Suppressor macrophage (primary cell): Measurements from ENCODE around the gene RNF17.
A peak's percentile ranks its signal among the peaks of the same experiment; 100 is the strongest.
"Not testable (repeated sequence)": the region's sequence is repeated elsewhere in the genome, so short reads cannot be mapped to it uniquely, and the experiment has no call there.

Source experiments
- DNase-seq, 4 experiments: peaks; one replicate each; pipeline ENCODE4 v3.0.0-alpha.2; 2020 to 2022
- total RNA-seq, 17 experiments: gene quantifications; one replicate each; lab custom pipeline; 2026; ENCODE audit warnings: mixed read lengths in 6 of 17, inconsistent platforms in 3 of 17; lab: John Stamatoyannopoulos, UW

The RNF17 gene, protein sequence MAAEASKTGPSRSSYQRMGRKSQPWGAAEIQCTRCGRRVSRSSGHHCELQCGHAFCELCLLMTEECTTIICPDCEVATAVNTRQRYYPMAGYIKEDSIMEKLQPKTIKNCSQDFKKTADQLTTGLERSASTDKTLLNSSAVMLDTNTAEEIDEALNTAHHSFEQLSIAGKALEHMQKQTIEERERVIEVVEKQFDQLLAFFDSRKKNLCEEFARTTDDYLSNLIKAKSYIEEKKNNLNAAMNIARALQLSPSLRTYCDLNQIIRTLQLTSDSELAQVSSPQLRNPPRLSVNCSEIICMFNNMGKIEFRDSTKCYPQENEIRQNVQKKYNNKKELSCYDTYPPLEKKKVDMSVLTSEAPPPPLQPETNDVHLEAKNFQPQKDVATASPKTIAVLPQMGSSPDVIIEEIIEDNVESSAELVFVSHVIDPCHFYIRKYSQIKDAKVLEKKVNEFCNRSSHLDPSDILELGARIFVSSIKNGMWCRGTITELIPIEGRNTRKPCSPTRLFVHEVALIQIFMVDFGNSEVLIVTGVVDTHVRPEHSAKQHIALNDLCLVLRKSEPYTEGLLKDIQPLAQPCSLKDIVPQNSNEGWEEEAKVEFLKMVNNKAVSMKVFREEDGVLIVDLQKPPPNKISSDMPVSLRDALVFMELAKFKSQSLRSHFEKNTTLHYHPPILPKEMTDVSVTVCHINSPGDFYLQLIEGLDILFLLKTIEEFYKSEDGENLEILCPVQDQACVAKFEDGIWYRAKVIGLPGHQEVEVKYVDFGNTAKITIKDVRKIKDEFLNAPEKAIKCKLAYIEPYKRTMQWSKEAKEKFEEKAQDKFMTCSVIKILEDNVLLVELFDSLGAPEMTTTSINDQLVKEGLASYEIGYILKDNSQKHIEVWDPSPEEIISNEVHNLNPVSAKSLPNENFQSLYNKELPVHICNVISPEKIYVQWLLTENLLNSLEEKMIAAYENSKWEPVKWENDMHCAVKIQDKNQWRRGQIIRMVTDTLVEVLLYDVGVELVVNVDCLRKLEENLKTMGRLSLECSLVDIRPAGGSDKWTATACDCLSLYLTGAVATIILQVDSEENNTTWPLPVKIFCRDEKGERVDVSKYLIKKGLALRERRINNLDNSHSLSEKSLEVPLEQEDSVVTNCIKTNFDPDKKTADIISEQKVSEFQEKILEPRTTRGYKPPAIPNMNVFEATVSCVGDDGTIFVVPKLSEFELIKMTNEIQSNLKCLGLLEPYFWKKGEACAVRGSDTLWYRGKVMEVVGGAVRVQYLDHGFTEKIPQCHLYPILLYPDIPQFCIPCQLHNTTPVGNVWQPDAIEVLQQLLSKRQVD (N-terminal part only)
- 0 to 3.4 (median 0.21) reads per million in 17 experiments for total RNA-seq

DNA sequence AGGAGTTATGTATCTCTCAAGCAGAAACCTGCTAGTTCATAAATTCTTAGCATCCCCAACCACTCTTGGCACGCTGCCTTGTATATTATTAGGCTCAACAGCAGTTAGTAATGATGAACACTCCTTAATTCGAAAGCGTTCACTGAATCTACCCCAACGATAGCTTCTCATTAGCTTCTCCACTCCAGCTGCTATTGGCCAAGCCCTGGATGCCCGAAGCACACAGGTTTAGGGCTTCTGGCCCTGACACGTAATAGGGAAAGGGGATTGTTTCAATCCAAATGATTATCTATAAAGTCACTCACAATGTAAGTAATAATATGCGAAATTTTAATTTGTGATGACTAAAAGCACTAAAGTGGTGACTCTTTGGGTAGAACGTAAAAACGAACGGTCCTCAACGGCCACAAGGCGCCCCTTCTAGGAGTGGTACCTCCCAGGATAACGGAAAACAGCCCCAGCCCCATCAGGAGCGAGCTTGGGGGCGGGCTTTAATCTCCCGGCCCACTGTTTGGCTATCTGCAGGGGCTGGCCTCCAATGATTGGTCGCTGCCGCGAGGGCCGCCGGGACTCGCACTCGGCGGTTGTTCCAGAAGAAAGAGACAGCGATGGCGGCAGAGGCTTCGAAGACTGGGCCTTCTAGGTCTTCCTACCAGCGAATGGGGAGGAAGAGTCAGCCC lies at the start of gene RNF17:
TSS of gene RNF17 (plus strand) at position 574 of the 680 bp plus-strand sequence. CDS start at position 609, 35 bp downstream.
- no peak for DNase-seq

DNA sequence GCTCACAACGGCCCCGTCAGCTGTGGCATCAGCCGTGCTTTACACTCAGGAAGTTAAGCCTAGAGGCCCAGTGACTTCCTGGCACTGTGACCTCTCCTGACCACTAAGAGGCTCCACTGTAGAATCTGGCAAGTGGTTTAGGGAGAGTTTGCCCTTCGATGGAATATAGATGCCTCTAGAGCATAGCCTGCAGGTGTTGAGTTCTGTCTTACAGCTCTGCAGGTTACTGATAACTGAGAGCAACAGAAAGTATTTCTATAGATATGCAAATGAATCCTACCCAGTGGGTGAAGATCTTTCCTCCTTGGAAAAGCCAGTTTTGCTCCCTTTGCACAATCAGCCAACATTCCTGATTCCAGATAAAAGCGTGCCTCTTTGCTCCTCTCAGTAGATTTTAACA lies 48.0 kb upstream of the RNF17 start:
- DNase-seq = peak in 2 of 4 experiments; percentile 10 to 18

DNA sequence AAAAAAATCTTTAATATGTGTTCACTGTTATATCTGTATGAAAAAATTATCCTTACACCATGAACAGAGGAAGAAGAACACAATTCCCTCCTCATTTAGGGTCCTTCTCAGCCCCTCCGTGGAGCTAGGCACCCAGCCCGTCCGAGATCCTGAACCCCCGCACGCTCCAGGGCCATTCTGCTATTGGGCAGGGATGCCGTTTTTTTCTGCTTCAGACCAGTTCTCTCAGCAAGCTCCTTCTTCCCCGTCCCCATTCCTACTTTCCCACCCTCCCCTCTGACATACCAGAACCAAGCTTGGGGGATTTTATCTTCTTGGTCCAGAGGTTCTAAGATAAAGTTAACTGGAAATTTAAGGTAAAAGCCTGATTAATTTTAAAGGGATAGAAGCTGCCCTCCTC lies 47.5 kb upstream of the RNF17 start:
- no peak for DNase-seq

DNA sequence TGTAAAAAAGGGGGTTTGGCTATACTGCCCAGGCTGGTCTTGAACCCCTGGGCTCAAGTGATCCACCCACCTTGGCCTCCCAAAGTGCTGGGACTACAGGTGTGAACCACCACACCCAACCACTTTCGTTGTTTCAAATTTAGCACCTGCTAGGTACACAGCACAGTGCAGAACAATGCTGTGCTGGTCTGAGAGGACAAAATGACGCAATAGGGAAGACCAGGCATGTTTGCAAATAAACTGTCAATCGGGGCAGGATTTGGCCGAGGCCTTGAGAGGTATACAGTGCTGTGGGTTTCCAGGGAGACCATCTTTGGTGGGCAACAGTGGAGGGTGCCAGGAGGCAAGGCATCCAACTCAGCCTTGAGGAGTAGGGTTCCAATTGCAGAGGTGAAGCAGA lies 46.8 kb upstream of the RNF17 start:
- DNase-seq = no peak

DNA sequence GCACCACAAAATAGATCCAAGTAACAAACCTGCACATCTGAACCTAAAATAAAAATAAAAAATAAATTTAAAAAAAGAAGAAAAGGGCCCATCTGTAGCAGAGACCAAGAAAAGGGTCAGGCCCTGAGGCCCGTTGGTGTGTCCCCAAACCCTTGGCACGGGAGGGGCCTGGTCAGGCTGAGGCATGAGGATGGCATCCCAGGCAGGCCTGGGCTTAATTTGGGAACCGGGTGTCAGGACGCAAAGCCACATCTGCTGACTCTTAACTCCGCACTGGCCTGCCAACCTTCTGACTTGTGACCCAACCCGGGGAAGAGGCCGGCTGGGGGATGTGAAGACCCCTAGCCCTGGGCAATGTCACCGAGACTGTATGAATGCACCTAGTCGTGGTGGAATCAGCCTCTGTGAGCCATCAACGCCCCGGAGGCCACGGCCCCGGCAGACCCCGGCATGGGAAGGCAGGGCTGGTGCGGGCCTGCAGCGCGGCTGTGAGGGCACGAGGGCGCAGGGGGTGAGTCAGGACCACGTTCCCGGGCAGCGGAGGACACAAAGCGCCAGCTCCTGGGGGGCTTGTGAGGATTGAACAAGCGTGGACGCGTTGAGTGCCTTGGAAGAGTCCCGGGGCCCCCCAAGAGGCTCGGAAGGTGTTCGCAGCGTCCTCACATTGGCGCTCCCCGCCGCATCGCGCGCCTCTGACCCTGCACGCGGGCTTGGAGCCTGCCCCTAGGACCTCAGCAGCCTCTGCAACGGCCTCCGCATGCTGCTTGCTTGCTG lies 45.6 kb upstream of the RNF17 start:
- no peak for DNase-seq

DNA sequence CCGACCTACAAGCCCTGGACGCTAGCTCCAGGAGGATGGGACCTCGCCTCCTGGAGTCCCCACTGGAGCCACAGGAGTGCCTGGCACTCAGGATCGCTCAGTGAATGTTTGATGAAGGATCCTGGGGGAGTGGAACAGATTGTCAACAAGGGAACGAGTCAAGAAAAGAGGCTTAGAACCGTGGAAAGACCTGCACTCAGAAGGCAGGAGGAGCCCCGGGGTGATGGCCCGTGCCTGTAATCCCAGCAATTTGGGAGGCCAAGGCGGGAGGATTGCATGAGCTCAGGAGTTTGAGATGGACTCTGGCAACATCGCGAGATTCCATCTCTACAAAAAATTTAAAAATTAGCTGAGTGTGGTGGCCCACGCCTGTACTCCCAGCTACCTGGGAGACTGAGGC lies 44.8 kb upstream of the RNF17 start:
- no peak for DNase-seq

DNA sequence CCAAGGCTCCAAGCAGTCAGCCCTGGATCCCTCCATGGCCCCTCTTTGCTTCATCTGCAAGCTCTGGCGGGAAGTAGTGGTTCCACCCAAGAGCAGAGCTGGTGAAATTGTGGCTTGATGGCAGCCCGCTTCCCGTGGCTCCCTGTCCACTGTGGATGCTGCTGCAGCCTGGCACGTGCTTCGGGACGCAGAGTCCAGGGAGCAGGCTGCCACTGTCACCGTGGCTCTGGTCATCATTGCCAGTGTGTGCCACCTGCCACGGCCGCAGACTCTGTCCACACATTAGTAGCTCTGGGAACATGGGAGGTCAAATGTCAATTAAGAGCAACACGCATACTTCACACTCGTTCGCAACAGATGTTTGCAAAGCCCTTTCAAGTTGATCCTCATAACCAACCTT lies 40.8 kb upstream of the RNF17 start:
- DNase-seq = no peak

DNA sequence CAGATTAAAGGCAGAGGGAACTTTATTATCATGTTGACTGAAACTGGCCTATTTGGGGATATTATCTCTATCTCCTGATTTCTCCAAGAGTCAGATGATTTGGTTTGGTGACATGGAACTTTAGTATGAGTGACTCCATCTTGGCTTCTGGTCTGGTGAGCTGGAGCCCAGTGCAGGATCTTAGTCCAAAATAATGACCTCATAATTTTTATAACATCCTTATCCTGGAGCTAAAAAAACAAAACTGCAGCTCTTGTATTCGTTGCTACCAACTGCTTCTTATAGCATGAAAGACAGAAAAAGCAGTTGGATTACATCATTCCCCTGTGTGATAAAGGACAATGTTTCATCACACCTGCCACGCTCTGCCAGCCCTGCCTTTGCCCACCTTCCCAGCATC lies 39.3 kb upstream of the RNF17 start:
- DNase-seq = no peak

DNA sequence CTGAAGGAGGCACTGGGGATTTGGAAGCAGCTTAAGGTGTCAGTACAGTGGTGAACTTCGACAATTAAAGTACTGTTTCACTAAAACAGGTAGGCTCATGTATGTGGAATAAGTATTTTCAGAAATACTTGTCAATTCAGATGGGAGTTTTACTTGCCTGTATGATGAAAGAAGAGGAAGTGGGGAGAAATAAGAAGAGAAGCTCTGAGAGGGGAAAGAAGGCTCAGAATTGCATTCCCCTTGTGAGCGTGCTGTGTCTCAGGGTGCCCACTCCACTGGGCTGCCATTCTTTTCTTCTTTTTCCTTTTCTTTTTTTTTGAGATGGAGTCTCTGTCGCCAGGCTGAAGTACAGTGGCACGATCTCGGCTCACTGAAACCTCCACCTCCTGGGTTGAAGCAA lies 38.6 kb upstream of the RNF17 start:
- DNase-seq = no peak

DNA sequence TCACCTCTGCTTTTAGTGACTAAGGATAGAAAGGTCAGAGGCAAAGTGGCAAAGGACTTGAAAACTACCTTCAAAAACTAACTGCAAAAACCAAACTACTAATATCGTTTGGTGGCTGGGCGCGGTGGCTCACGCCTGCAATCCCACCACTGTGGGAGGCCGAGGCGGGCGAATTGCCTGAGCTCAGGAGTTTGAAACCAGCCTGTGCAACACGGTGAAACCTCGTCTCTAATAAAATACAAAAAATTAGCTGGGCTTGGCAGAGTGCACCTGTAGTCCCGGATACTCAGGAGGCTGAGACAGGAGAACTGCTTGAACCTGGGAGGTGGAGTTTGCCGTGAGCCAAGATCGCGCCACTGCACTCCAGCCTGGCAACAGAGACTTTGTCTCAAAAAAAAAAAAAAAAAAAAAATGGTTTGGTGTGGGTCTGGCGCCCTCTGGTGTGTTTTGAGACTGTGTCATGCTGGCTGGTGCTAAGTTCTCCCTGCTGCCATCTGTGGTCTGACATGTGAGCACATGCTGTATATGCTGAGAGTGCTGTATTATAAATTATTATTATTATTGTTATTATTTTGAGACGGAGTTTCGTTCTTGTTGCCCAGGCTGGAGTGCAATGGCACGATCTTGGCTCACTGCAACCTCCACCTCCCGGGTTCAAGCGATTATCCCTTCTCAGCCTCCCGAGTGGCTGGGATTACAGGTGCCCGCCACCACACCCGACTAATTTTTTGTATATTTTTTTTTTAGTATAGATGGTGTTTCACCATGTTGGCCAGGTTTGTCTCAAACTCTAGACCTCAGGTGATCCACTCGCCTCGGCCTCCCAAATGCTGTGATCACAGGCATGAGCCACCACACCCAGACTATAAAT lies 36.0 kb upstream of the RNF17 start:
- DNase-seq = peak; percentile 81 to 89 (median 86)

DNA sequence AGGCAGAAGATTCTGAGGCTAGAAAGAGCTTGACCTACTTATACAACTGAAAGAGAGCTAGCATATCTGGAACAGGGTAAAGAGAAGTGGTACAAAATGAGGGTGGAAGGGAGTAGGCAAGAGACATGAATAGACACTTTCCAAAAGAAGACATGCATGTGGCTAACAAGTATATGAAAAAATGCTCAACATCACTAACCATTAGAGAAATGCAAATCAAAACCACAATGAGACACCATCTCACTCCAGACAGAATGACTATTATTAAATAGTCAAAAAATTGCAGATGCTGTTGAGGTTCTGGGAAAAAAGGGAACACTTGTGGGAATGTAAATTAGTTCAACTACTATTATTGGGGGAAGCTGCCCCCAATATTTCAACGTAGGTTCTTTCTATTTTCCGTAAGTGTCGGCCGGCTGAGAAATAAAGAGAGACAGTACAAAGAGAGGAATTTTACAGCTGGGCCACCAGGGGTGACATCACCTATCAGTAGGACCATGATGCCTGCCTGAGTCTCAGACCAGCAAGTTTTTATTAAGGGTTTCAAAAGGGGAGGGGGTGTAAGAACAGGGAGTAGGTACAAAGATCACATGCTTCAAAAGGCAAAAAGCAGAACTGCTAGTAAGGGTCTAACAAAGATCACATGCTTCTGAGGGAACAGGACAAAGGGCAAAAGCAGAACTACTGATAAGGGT lies 32.9 kb upstream of the RNF17 start:
- DNase-seq = not testable (repeated sequence)

DNA sequence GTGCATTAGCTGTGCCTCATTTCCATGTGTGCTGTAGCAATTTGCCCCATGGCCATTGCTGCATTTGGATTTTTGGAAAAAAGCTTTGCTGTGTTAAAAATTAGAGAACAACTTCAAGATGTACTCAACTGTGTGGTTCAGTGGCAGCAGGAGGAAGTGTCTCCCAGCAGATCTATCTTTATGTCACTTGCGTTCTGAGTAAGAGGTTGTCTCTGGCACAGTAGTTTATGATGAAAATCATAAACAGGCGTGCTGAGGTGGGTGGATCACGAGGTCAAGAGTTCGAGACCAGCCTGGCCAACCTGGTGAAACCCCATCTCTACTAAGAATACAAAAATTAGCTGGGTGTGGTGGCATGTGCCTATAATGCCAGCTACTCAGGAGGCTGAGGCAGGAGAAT lies 29.0 kb upstream of the RNF17 start:
- peak; percentile 14 to 58 (median 22) for DNase-seq

DNA sequence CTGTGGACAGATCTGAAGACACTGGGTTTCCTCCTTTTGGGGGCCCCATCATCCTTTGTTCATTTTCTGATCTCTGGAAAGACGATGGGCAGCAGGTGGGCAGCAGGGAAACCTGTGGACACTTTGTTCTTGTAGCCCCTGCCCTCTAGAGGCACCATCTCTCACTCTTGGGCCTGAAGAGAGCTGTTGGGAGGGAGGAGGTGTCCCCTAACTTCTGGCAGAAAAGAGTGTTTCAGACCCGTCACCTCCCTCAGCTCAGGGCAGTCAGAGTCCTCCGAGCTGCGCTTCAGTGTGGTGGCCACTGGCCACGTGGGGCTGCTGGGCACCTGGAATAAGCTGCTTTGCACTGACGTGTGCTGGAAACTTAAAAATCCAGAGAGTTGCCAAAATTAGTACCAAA lies 26.9 kb upstream of the RNF17 start:
- no peak for DNase-seq

DNA sequence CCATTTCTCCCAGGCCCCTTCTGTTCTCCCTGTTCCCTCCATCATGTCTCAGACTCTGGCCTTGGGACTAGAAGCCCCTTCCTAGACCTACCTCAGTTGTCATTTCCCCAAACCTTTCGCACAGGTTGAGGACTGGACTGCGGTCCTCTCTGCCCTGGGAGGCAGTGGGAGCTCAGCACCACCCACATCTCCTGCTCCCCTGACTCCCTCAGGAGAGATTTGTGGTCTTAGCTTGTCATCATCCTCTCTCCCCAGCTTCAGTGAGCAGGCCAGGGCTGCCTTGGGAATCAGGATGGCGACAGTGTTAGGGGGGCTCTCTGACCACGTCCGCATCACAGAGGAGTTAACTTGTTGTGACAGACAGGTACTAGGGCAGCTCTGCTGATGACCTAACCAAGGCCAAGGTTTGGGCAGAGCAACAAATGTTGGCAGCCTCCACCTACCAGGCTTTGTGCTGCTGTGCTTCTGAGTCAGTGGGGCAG lies 25.6 kb upstream of the RNF17 start:
- no peak for DNase-seq

DNA sequence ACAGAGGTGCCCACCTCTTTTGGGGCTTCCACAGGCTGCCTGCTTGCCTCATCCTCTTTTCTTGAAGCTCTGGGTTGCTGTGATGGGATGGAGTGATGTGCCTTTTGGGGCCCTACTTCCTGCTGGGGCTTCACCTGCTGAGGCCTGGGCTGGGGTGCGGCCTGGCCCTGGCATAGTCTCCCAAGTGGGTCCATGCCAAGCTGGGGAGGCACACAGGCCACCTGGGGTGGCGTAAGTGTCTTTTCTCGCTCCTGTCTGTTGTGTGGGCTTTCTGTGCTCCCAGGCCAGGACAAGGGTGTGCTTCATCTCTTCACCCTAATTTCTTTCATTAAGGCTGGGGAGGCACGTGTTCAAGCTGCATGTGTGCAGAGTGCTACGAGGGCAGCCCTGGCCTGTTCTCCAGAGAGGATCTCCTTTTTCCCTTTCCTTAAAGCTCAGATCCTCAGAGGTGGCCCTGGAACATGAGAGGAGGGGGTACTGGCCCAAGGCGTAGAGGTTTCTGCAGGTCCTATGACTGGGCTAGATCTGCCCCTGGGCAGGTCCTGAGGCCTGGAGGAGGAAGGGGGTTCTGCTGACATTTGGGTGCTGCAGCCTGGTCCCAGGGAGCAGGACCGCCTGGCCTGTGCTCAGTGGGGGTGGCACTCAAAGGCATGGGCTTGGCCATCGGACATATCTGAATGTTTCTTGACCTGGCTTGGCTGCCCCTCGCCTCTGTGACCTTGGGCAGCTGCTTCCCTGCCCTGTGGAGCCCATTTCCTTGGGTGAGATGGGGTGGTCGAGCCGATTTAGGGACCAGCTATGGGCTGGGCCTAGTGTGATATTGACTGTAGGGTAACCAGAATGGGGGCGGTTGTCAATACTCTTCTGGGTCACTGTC lies 23.7 kb upstream of the RNF17 start:
- no peak for DNase-seq

DNA sequence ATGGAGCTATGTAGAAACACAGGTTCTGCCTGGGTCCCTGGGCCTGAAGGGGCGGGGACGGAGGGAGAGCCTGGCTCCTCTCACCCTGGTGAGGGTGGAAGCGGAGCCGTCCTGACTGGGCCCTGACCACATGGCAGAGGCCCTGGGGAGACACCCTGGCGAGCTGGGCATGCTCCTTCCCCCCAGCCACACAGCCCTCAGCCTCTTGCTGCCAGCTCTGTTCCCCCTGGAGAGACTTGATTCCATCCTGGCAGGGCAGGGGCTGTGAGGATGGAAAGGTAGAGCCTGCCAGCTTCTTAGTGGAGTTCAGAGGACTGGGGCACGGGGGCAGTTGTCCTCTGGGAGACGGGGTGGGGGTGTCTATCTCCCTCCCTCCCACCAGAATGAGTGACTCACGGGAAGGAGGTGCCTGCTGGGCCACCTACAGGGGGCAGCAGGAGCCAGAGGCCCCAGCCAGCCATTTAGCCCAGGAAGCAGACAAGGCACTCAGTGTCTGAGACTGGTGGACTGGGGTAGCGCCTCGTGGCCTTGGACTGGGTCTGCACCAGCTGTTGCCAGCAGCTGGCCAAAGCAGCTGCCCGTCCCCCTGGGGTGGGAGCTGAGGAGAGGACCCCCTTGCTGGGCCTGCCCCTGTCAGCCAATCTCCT lies 22.8 kb upstream of the RNF17 start:
- DNase-seq = peak in 3 of 4 experiments; percentile 8 to 14 (median 9)

DNA sequence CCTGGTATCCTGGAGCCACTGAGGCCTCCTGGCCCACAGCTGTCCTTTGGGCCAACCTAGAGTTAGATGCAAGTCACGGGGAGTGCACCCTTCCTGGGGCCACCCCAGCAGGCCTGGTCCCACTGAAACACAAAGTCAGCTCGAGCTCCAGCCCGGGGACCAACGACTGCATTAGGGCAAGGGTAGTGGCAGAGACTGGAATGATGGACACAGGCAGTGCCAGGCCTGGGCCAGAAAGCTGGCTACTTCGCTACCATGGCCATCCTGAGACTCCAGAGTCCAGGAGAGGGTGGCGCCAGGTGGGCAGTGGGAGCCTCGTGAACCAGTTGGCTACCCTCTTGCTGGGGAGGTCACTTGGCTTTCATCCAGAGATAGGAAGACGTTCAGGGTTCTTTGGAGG lies 22.2 kb upstream of the RNF17 start:
- no peak for DNase-seq

DNA sequence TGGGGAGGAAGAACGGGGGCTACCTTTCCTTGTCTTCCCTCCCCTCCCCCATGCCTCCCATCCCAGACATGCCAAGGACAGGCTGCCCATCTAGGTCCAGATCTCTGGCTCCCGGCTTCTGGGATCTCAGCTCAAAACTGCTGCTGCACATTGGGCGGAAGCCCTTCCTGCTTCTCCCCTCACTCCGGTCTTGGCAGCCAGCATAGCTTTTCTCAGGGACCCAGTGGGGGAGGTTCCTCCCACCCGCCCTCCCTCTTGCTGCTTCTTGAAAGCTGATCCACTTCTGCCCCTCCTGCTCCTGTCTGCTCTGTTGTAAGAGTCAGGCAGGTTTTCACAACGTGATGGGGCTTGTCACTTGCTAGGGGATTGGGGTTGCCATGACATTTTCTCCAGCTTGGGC lies 21.7 kb upstream of the RNF17 start:
- DNase-seq = no peak
